ENCODE data around the gene C1QTNF3.

Gene C1QTNF3

GRCh38 chr5:33992864-33993263 is 50.1 kb downstream of the C1QTNF3 start:
- no peak for DNase-seq

- no peak for DNase-seq
Observed at GRCh38 chr5:33985447-33985846, 57.6 kb downstream of the C1QTNF3 start.

- DNase-seq, result no peak
Observed at GRCh38 chr5:33984671-33985124, 58.3 kb downstream of the C1QTNF3 start, which contains the start of gene SLC45A2. TSS of gene SLC45A2 (minus strand) at chr5:33984693. CDS start at chr5:33984583, 110 bp downstream.

GRCh38 chr5:33984178-33984577 is 58.8 kb downstream of the C1QTNF3 start:
- DNase-seq, result no peak

- DNase-seq, result no peak
Observed at GRCh38 chr5:33981408-33982162, 61.4 kb downstream of the C1QTNF3 start.

GRCh38 chr5:33980030-33980429 is 63.0 kb downstream of the C1QTNF3 start:
- no peak for DNase-seq

- no peak for DNase-seq
Observed at GRCh38 chr5:33978306-33978705, 64.7 kb downstream of the C1QTNF3 start.

GRCh38 chr5:33976307-33976706 is 66.7 kb downstream of the C1QTNF3 start:
- DNase-seq, result no peak

GRCh38 chr5:33975852-33976251 is 67.2 kb downstream of the C1QTNF3 start:
- no peak for DNase-seq

- no peak for DNase-seq
Observed at GRCh38 chr5:33973271-33973670, 69.7 kb downstream of the C1QTNF3 start.

- peak; percentile 13 for DNase-seq
Observed at GRCh38 chr5:33969572-33970452, 73.2 kb downstream of the C1QTNF3 start.

GRCh38 chr5:33968211-33969005 is 74.6 kb downstream of the C1QTNF3 start:
- DNase-seq, result no peak
